Uterus (tissue), 2 donors: Measurements from ENCODE around the gene SORD.

Experiments
- POLR2A ChIP-seq, 2 donors: fragments of 450-650 bp; IDR thresholded peaks; one replicate each; pipeline ENCODE4 v1.6.1; 2016; ENCODE audit warnings: antibody characterized with exemption in 2 of 2, mild to moderate bottlenecking in 1 of 2, moderate library complexity in 1 of 2
- TF ChIP-seq, protein P1 (sequence below), 4 experiments: fragments of 200-600 bp in 2 of 4; fragments of 450-650 bp in 2 of 4; sonication (generic) in 2 of 4; IDR thresholded peaks; one replicate each; pipeline ENCODE4 v1.5.1; 2016 to 2019; ENCODE audit warnings: antibody characterized with exemption in 4 of 4, mild to moderate bottlenecking in 2 of 4, moderate library complexity in 1 of 4

DNA sequence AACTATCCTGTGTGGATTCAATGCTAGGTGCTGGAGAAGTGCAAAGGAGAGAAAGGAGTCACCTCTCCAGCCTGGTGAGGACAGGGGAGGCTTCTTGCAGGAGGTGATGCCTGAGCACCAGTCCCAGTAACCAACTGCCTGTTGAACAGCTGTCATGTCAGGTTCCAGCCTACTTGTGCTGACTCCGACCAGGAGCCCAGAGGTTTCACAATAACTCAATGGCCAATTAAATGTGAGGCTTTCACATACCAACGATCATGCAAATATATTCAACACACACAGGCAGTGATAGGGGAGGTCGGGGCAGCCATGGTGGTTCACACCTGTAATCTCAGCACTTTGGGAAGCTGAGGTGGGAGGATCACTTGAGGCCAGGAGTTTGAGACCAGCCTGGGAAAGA, 7.7 kb downstream of the SORD start:
- TF ChIP-seq, protein P1, sequence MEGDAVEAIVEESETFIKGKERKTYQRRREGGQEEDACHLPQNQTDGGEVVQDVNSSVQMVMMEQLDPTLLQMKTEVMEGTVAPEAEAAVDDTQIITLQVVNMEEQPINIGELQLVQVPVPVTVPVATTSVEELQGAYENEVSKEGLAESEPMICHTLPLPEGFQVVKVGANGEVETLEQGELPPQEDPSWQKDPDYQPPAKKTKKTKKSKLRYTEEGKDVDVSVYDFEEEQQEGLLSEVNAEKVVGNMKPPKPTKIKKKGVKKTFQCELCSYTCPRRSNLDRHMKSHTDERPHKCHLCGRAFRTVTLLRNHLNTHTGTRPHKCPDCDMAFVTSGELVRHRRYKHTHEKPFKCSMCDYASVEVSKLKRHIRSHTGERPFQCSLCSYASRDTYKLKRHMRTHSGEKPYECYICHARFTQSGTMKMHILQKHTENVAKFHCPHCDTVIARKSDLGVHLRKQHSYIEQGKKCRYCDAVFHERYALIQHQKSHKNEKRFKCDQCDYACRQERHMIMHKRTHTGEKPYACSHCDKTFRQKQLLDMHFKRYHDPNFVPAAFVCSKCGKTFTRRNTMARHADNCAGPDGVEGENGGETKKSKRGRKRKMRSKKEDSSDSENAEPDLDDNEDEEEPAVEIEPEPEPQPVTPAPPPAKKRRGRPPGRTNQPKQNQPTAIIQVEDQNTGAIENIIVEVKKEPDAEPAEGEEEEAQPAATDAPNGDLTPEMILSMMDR (IDR thresholded peaks at IDR 0.05), result no peak
- no peak for TF ChIP-seq POLR2A (IDR thresholded peaks at IDR 0.05)
